HEK293T (cell line): Measurements from ENCODE around the gene IQSEC1.

Experiments
- CTCF ChIA-PET: fragments of 350-600 bp; formaldehyde crosslinking; extraction: SDS; loops from one replicate; lab custom pipeline; 2021; ENCODE audit warnings: antibody characterized with exemption, inconsistent platforms; lab: Yijun Ruan, JAX
- POLR2A ChIA-PET: fragments of 350-600 bp; formaldehyde crosslinking; extraction: SDS; loops from one replicate; lab custom pipeline; 2020; ENCODE audit warnings: antibody characterized with exemption, inconsistent platforms; lab: Yijun Ruan, JAX
- DNase-seq: peaks from one replicate; pipeline ENCODE4 v3.0.0; 2012; ENCODE audit warnings: mixed read lengths; ENCODE audit errors: extremely low spot score
- ARNT ChIP-seq: fragments of 450-650 bp; IDR thresholded peaks from 2 replicates; pipeline ENCODE4 v1.6.1; 2017; ENCODE audit warnings: mild to moderate bottlenecking
- BHLHE40 ChIP-seq: fragments of 450-650 bp; IDR thresholded peaks from 2 replicates; pipeline ENCODE4 v1.6.1; 2016; ENCODE audit warnings: mild to moderate bottlenecking, moderate library complexity, borderline replicate concordance
- CTBP1 ChIP-seq: fragments of 450-650 bp; IDR thresholded peaks from 2 replicates; pipeline ENCODE4 v1.6.1; 2016; ENCODE audit warnings: borderline replicate concordance
- ELF4 ChIP-seq: fragments of 450-650 bp; IDR thresholded peaks from 2 replicates; pipeline ENCODE4 v1.6.1; 2017; ENCODE audit warnings: antibody characterized with exemption
- FOXA1 ChIP-seq: fragments of 450-650 bp; IDR thresholded peaks from 2 replicates; pipeline ENCODE4 v1.6.1; 2016; ENCODE audit warnings: mild to moderate bottlenecking
- FOXK2 ChIP-seq: fragments of 450-650 bp; IDR thresholded peaks from 2 replicates; pipeline ENCODE4 v1.6.1; 2016; ENCODE audit warnings: mild to moderate bottlenecking
- FOXM1 ChIP-seq: fragments of 450-650 bp; IDR thresholded peaks from 2 replicates; pipeline ENCODE4 v1.6.1; 2017; ENCODE audit warnings: mild to moderate bottlenecking, borderline replicate concordance
- HDGF ChIP-seq: fragments of 450-650 bp; IDR thresholded peaks from 2 replicates; pipeline ENCODE4 v1.6.1; 2017; ENCODE audit warnings: antibody characterized with exemption, borderline replicate concordance
- L3MBTL2 ChIP-seq: fragments of 450-650 bp; conservative IDR thresholded peaks from 2 replicates; pipeline ENCODE4 v1.6.1; 2016; ENCODE audit warnings: mild to moderate bottlenecking
- LEF1 ChIP-seq: fragments of 450-650 bp; IDR thresholded peaks from 2 replicates; pipeline ENCODE4 v1.6.1; 2017; ENCODE audit warnings: mild to moderate bottlenecking, borderline replicate concordance
- NFRKB ChIP-seq: fragments of 450-650 bp; IDR thresholded peaks from 2 replicates; pipeline ENCODE4 v1.6.1; 2016; ENCODE audit warnings: mild to moderate bottlenecking, moderate library complexity
- SP1 ChIP-seq: fragments of 450-650 bp; IDR thresholded peaks from 2 replicates; pipeline ENCODE4 v1.6.1; 2017
- SUZ12 ChIP-seq: fragments of 450-650 bp; IDR thresholded peaks from 2 replicates; pipeline ENCODE4 v1.6.1; 2016; ENCODE audit warnings: mild to moderate bottlenecking
- TARDBP ChIP-seq: fragments of 450-650 bp; IDR thresholded peaks from 2 replicates; pipeline ENCODE4 v1.6.1; 2016
- ZNF384 ChIP-seq: fragments of 450-650 bp; IDR thresholded peaks from 2 replicates; pipeline ENCODE4 v1.6.1; 2016
- TF ChIP-seq, protein P1 (sequence below): fragments of 450-650 bp; IDR thresholded peaks from 2 replicates; pipeline ENCODE4 v1.6.1; 2016

The IQSEC1 gene

DNA sequence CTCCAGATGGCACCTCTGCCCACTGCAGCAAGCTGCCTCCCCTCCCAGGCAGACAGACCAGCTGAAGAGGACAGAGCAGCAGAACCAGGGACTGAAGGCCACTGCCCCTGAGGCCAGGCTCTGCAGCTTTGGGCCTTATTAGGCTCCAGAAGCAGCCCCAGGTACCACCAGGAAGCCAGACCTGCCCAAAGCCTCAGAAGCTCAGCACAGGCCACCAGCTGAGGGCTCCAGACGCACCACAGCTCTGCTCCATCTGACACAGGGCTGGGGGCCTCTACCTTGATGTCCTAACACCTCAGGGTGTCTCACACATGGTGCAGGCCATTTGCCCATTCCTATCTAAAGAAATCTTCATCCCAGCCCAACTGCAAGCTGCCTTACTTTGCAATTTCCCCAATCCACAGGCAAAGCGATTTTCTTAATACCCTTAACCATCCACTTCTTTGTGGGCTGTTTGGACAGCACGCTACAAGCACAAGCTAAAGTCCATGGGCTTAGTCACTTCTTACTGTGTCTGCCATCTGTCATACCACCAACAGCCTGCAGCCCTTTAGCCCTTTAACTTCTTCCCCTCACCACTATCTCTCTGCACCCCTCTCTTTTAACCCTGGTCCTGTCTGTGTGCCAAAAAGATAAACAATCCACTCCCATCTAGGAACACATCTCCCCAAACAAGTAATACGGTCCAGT is 112.1 kb downstream of the IQSEC1 start:
- TF ChIP-seq TARDBP (no peak), ZNF384 (no peak), ARNT (no peak), HDGF (no peak), SUZ12 (no peak), L3MBTL2 (no peak), LEF1 (no peak), CTBP1 (no peak), ELF4 (no peak), BHLHE40 (no peak), FOXA1 (no peak), FOXM1 (no peak), NFRKB (no peak), SP1 (no peak), FOXK2 (no peak)
- TF ChIP-seq, protein P1, sequence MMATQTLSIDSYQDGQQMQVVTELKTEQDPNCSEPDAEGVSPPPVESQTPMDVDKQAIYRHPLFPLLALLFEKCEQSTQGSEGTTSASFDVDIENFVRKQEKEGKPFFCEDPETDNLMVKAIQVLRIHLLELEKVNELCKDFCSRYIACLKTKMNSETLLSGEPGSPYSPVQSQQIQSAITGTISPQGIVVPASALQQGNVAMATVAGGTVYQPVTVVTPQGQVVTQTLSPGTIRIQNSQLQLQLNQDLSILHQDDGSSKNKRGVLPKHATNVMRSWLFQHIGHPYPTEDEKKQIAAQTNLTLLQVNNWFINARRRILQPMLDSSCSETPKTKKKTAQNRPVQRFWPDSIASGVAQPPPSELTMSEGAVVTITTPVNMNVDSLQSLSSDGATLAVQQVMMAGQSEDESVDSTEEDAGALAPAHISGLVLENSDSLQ = no peak
- CTCF ChIA-PET = no interaction called here
- no peak for DNase-seq
- POLR2A ChIA-PET = interaction anchor here (1.2 kb wide), 1 partner anchor 459 kb away, joined by 3 read pairs; the partner anchor contains the start of gene NUP210

DNA sequence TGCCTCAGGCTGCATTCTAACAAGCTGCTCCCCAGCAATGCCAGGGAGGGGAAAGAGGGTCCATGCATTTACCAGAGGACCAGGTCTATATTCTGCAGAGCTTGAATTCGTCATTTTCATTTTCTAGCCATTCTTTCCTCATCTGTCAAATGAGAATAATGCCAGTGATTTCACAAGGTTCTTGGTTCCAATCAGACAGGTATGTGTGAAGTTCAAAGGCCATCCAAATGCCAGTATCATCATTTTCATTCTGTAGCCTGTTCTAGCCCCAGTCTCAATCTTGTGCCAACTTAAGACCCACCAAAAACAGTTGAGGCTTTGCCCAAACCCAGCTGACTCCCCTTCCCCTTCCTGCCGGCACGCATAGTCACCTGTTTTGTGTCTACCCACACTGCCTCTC is 112.7 kb downstream of the IQSEC1 start:
- no peak for DNase-seq
- POLR2A ChIA-PET = interaction anchor here (1.2 kb wide), 1 partner anchor 460 kb away, joined by 3 read pairs; the partner anchor contains the start of gene NUP210
- TF ChIP-seq ARNT (no peak), SUZ12 (no peak), CTBP1 (no peak), TARDBP (no peak), NFRKB (no peak), FOXA1 (no peak), L3MBTL2 (no peak), BHLHE40 (no peak), FOXM1 (no peak), FOXK2 (no peak), LEF1 (no peak), ELF4 (no peak), ZNF384 (no peak), SP1 (no peak), HDGF (no peak)
- TF ChIP-seq, protein P1 = no peak
- CTCF ChIA-PET = interaction anchor here (1.0 to 1.8 kb wide), 2 partner anchors 13 to 24 kb away, joined by 4 read pairs; no protein-coding TSS in a partner anchor

DNA sequence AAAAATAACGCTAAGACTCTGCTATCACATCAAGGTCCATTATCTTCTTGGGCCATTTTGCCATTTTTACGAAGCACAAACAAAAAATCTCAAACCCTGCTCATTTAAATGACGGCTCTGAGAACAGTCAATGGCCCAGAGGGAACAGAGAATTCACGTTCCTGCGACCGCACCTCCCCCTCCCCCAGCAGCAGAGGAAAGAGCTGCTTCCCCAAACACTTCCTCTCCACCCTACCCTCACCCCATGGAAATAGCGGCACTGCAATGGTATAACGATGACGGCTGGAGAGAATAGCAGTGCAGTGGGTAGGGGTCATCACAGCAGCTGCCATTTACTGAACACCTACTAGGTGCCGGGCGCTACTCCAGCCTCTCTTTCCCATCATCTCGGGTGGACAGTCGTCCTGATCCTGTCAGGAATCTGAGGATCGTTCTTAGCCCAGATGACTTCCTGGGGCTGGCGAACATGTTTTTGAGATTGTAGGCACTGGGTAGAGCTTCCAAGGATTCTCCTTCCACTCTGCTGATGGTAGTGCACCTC is 113.3 kb downstream of the IQSEC1 start:
- CTCF ChIA-PET = interaction anchor here (1.0 to 1.8 kb wide), 2 partner anchors 12 to 25 kb away, joined by 4 read pairs; no protein-coding TSS in a partner anchor
- TF ChIP-seq SP1 = no peak
- no peak for TF ChIP-seq FOXM1
- TF ChIP-seq FOXK2 = no peak
- no peak for TF ChIP-seq TARDBP
- TF ChIP-seq CTBP1 = no peak
- TF ChIP-seq ELF4 = no peak
- TF ChIP-seq NFRKB = no peak
- TF ChIP-seq SUZ12 = no peak
- TF ChIP-seq ARNT = no peak
- TF ChIP-seq HDGF = no peak
- TF ChIP-seq FOXA1 = no peak
- no peak for TF ChIP-seq LEF1
- TF ChIP-seq BHLHE40 = no peak
- DNase-seq = no peak
- POLR2A ChIA-PET = interaction anchor here (1.2 kb wide), 1 partner anchor 460 kb away, joined by 3 read pairs; the partner anchor contains the start of gene NUP210

DNA sequence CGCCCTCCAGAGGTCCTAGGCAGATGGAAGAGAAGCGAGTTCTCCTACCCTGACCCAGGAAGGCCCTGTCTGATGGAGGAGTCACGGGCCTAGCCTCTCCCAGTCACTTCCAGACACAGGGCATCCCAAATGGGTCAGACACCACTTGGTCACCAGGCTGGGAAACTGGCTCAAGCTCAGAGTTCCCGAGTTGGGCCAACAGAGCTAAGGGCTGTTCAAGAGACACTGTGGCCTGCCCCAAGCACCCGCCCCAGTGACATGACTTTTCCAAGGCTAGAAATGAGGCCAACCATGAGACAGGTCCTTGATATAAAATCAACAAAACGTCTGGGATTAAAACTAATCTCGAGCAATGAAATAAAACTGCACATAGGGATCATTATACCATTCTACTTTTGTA is 113.8 kb downstream of the IQSEC1 start:
- ChIA-PET CTCF (interaction anchor here (1.0 to 1.8 kb wide), 2 partner anchors 12 to 25 kb away, joined by 4 read pairs; no protein-coding TSS in a partner anchor), POLR2A (no interaction called here)
- no peak for DNase-seq
- no peak for TF ChIP-seq BHLHE40
- TF ChIP-seq ARNT = no peak

DNA sequence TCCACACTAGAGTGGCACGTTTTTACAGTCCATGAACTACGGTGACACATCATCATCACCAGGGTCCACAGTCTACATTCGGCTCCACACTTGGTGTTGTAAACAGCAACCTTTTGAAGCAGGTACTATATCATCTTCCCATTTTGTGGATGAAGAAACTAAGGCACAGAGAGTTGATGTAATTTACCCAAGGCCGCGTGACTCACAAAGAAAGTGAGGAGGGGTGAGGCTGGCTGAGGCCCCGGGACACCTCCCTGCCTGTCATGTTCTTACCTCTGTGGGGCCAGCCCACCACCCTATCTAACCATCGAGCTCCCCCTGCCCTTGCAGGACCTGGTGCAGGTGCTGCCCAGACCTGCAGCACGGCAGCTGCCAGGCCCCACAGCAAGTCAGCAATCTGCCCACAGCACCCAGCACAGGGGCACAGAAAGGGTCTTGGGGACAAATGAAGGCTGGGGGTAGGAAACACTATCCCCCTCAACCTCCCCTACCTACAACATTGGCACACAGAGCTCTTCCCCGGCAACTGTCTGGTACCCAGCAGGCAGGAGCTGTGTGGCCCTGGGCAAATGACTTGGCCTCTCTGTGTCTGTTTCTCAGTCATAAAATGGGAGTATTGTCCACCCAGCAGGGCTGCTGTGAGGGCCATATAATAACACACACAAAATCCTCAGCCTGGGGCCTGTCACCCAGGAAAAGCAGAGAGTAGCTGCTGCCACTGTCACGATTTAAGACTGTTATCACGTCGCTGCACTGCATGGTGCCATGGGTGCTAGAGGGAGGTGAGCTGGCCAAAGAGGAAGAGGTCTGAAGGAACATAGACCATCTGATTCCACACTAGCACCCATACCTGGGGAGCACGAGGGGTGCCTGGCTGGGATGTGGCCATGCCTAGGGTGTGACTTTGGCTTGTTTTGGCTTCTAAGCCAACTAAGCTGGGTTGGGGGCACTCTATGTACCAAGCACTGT is 115.1 kb downstream of the IQSEC1 start:
- CTCF ChIA-PET = no interaction called here
- TF ChIP-seq L3MBTL2 = no peak
- TF ChIP-seq HDGF = no peak
- TF ChIP-seq FOXA1 = no peak
- POLR2A ChIA-PET = no interaction called here
- DNase-seq = no peak

DNA sequence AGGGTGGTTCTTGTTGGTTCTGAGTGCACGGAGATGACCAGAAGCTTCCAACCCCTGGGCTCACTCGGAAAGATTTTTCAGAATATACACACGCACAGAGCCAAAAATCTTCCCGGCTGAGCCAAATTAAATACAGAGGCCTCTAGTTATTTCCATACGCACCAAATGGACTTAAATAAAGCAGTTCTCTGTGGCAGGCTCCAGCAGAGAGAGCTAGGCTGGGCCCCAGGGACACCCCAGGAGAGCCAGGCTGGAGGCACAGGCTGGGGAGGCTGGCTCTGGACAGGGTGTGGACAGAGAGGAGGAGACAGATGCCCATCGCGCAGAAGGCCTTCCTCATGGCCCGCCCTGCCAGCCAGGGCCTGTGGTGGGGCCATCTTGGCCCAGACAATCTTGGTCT is 115.9 kb downstream of the IQSEC1 start:
- no peak for TF ChIP-seq FOXM1
- TF ChIP-seq ELF4 = no peak
- TF ChIP-seq NFRKB = no peak
- ChIA-PET CTCF (no interaction called here), POLR2A (no interaction called here)
- DNase-seq = no peak
